SK-N-SH treated with all-trans-retinoic acid at 6 μM for 48 hours (cell line): ENCODE measurements around the gene KCNJ2.

Experiments used
- ATAC-seq: fragments of 200-7000 bp; cut with Tn5 transposase; 3 replicates; pipeline ENCODE4 v1.9.1; 2020; ENCODE audit warnings: mild to moderate bottlenecking, moderate library complexity
- ARNTL ChIP-seq: fragments of 450-650 bp; formaldehyde crosslinking; IDR thresholded peaks from 2 replicates; pipeline ENCODE4 v1.5.0; 2020; ENCODE audit warnings: low read depth, mild to moderate bottlenecking, moderate library complexity, borderline replicate concordance
- BACH2 ChIP-seq: fragments of 250-450 bp; sonication (Bioruptor Pico); IDR thresholded peaks from 2 replicates; pipeline ENCODE4 v1.9.0; 2021; ENCODE audit warnings: mild to moderate bottlenecking, borderline replicate concordance
- ESRRG ChIP-seq: fragments of 250-450 bp; sonication (Bioruptor Pico); IDR thresholded peaks from 2 replicates; pipeline ENCODE4 v1.6.1; 2021; ENCODE audit warnings: mild to moderate bottlenecking
- GLIS3 ChIP-seq: fragments of 250-450 bp; sonication (Bioruptor Pico); IDR thresholded peaks from 2 replicates; pipeline ENCODE4 v1.5.0; 2020; ENCODE audit warnings: mild to moderate bottlenecking, moderate library complexity
- ISL1 ChIP-seq: fragments of 250-450 bp; sonication (Bioruptor Pico); IDR thresholded peaks from 2 replicates; pipeline ENCODE4 v2.1.2; 2022; ENCODE audit warnings: mild to moderate bottlenecking, moderate library complexity
- PPARA ChIP-seq: fragments of 250-450 bp; sonication (Bioruptor Pico); IDR thresholded peaks from 2 replicates; pipeline ENCODE4 v1.5.0; 2020; ENCODE audit warnings: mild to moderate bottlenecking, borderline replicate concordance
- SNAI2 ChIP-seq: fragments of 250-450 bp; sonication (Bioruptor Pico); IDR thresholded peaks from 2 replicates; pipeline ENCODE4 v1.5.0; 2020; ENCODE audit warnings: mild to moderate bottlenecking, moderate library complexity
- TCF4 ChIP-seq: fragments of 250-450 bp; sonication (Bioruptor Pico); IDR thresholded peaks from 2 replicates; pipeline ENCODE4 v1.8.0; 2021; ENCODE audit warnings: mild to moderate bottlenecking, moderate library complexity, borderline replicate concordance
- ZC3H10 ChIP-seq: fragments of 250-450 bp; sonication (Bioruptor Pico); IDR thresholded peaks from 2 replicates; pipeline ENCODE4 v1.5.1; 2021; ENCODE audit warnings: mild to moderate bottlenecking, moderate library complexity
- ZFP3 ChIP-seq: fragments of 250-450 bp; sonication (Bioruptor Pico); IDR thresholded peaks from 2 replicates; pipeline ENCODE4 v1.5.0; 2020; ENCODE audit warnings: mild to moderate bottlenecking, moderate library complexity
- ZFP30 ChIP-seq: fragments of 450-650 bp; formaldehyde crosslinking; IDR thresholded peaks from 2 replicates; pipeline ENCODE4 v1.5.0; 2022; ENCODE audit warnings: mild to moderate bottlenecking, moderate library complexity
- ZNF565 ChIP-seq: fragments of 450-650 bp; formaldehyde crosslinking; conservative IDR thresholded peaks from 2 replicates; pipeline ENCODE4 v1.5.0; 2020; ENCODE audit warnings: low read depth, mild to moderate bottlenecking, moderate library complexity
- ZNF70 ChIP-seq: fragments of 450-650 bp; formaldehyde crosslinking; IDR thresholded peaks from 2 replicates; pipeline ENCODE4 v1.5.0; 2020; ENCODE audit warnings: mild to moderate bottlenecking, moderate library complexity
- ZNF8 ChIP-seq: fragments of 450-650 bp; formaldehyde crosslinking; IDR thresholded peaks from 2 replicates; pipeline ENCODE4 v1.5.0; 2020; ENCODE audit warnings: mild to moderate bottlenecking, moderate library complexity
- TF ChIP-seq, protein P1 (sequence below): fragments of 250-450 bp; sonication (Bioruptor Pico); IDR thresholded peaks from 2 replicates; pipeline ENCODE4 v1.5.1; 2021; ENCODE audit warnings: mild to moderate bottlenecking, moderate library complexity
- TF ChIP-seq, protein P2 (sequence below): fragments of 250-450 bp; sonication (Bioruptor Pico); IDR thresholded peaks from 2 replicates; pipeline ENCODE4 v1.8.0; 2020; ENCODE audit warnings: mild to moderate bottlenecking, moderate library complexity, borderline replicate concordance
- TF ChIP-seq, protein P3 (sequence below): fragments of 250-450 bp; sonication (Bioruptor Pico); IDR thresholded peaks from 2 replicates; pipeline ENCODE4 v1.5.1; 2020; ENCODE audit warnings: low read depth, mild to moderate bottlenecking, moderate library complexity
- TF ChIP-seq, protein P4 (sequence below): fragments of 250-450 bp; sonication (Bioruptor Pico); IDR thresholded peaks from 2 replicates; pipeline ENCODE4 v1.8.0; 2021; ENCODE audit warnings: low read depth, mild to moderate bottlenecking, moderate library complexity, borderline replicate concordance
- TF ChIP-seq, protein P5 (sequence below): fragments of 250-450 bp; sonication (Bioruptor Pico); IDR thresholded peaks from 2 replicates; pipeline ENCODE4 v1.5.0; 2020; ENCODE audit warnings: mild to moderate bottlenecking, moderate library complexity

Gene KCNJ2

DNA sequence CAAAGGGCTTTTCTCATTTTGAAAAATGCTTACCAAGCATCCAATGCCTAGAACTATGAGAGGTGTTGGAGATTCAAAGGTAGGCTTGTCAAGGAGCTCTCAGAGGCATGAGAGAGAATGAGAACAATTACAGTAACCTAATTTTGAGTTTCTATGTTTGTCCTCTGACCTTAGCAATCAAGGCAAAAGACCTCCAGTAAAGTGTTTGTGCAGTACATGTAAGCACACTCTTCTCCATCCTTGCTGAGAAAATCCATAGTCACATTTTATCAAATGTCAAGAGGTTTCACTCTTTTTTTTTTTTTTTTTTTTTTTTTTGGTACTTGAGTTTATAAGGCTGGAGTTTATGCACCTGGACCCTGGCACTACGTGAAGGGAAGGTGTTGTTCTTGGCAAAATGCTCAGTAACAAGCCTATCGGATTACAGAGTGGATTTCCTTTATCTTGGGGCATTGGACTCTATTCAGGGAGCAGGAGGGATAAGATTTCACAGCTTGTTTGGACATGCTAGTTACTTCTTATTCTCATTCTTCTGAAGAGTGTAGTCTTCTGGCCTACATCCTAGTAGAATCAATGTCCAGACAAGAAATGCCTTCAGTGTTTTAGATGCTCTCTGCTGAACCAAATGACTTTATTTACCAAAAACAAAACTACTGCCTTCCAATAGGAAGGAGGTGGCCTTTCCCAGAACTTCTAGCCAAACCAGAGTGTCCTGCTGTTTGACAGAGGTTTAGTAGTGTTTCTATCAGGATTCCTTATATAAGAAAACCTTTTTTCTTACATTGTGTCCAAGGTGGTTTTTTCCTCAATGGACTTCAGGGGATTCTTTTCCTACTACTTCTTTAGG, 21.9 kb downstream of the KCNJ2 start (continued):
- no peak for TF ChIP-seq TCF4

DNA sequence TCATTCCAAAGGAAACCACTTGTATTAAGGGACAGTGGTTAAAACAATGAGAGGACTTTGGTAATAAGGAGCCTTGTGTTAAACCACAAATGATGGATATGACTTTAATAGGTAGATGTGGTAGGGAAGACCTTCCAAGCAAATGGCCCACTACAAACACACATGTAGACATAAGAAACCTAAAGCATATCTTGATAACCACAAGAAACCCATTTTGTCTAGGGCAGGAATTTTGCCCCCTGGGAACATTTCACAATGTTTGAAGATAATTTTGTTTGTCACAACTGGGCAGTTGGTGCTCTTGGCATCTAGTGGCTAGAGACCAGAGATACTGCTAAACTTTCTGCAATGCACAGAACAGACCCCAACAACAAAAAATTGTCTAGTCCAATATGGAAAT, 25.8 kb downstream of the KCNJ2 start:
- no peak for ATAC-seq
- no peak for TF ChIP-seq ESRRG
- no peak for TF ChIP-seq PPARA (CRISPR knock-in tag)
- TF ChIP-seq ZNF70: no peak
- no peak for TF ChIP-seq ISL1 (CRISPR knock-in tag)
- TF ChIP-seq ZNF8 (CRISPR knock-in tag): no peak
- no peak for TF ChIP-seq ZFP30
- no peak for TF ChIP-seq BACH2 (CRISPR knock-in tag)
- TF ChIP-seq GLIS3 (CRISPR knock-in tag): no peak
- TF ChIP-seq, protein P1, sequence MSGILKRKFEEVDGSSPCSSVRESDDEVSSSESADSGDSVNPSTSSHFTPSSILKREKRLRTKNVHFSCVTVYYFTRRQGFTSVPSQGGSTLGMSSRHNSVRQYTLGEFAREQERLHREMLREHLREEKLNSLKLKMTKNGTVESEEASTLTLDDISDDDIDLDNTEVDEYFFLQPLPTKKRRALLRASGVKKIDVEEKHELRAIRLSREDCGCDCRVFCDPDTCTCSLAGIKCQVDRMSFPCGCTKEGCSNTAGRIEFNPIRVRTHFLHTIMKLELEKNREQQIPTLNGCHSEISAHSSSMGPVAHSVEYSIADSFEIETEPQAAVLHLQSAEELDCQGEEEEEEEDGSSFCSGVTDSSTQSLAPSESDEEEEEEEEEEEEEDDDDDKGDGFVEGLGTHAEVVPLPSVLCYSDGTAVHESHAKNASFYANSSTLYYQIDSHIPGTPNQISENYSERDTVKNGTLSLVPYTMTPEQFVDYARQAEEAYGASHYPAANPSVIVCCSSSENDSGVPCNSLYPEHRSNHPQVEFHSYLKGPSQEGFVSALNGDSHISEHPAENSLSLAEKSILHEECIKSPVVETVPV (CRISPR knock-in tag): no peak

DNA sequence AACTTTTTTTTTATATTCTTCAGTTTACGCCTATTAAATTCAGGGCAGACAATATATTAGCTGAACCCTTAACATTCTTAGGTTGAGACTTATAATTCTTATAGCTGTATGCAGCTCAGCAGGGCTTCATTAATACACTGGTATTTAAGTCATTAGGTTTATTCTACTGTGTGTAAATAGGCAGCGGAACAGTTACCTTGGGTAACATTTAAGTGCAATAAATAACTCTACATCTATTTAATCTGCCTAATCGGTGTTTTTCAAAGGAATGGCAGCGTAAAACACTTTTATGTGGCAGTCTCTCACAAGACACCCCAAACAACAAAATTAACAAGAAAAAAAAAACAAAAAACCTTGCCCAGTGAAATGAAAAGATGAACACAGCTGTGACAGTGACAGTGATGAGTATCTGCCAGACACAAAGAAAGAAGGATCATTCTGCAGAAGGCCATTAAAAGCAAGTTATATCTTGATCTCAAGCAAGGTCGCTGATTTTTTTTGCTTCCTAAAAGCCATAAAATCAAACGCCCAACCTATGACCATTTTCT, 32.6 kb downstream of the KCNJ2 start:
- TF ChIP-seq, protein P2, sequence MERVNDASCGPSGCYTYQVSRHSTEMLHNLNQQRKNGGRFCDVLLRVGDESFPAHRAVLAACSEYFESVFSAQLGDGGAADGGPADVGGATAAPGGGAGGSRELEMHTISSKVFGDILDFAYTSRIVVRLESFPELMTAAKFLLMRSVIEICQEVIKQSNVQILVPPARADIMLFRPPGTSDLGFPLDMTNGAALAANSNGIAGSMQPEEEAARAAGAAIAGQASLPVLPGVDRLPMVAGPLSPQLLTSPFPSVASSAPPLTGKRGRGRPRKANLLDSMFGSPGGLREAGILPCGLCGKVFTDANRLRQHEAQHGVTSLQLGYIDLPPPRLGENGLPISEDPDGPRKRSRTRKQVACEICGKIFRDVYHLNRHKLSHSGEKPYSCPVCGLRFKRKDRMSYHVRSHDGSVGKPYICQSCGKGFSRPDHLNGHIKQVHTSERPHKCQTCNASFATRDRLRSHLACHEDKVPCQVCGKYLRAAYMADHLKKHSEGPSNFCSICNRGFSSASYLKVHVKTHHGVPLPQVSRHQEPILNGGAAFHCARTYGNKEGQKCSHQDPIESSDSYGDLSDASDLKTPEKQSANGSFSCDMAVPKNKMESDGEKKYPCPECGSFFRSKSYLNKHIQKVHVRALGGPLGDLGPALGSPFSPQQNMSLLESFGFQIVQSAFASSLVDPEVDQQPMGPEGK (CRISPR knock-in tag): no peak
- TF ChIP-seq TCF4: no peak
- TF ChIP-seq ZNF8 (CRISPR knock-in tag): no peak
- no peak for TF ChIP-seq ESRRG
- TF ChIP-seq, protein P3, sequence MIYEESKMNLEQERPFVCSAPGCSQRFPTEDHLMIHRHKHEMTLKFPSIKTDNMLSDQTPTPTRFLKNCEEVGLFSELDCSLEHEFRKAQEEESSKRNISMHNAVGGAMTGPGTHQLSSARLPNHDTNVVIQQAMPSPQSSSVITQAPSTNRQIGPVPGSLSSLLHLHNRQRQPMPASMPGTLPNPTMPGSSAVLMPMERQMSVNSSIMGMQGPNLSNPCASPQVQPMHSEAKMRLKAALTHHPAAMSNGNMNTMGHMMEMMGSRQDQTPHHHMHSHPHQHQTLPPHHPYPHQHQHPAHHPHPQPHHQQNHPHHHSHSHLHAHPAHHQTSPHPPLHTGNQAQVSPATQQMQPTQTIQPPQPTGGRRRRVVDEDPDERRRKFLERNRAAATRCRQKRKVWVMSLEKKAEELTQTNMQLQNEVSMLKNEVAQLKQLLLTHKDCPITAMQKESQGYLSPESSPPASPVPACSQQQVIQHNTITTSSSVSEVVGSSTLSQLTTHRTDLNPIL: no peak
- TF ChIP-seq, protein P1 (CRISPR knock-in tag): no peak
- no peak for TF ChIP-seq ZNF565 (CRISPR knock-in tag)
- TF ChIP-seq ZFP3 (CRISPR knock-in tag): no peak
- no peak for TF ChIP-seq SNAI2 (CRISPR knock-in tag)
- TF ChIP-seq, protein P4, sequence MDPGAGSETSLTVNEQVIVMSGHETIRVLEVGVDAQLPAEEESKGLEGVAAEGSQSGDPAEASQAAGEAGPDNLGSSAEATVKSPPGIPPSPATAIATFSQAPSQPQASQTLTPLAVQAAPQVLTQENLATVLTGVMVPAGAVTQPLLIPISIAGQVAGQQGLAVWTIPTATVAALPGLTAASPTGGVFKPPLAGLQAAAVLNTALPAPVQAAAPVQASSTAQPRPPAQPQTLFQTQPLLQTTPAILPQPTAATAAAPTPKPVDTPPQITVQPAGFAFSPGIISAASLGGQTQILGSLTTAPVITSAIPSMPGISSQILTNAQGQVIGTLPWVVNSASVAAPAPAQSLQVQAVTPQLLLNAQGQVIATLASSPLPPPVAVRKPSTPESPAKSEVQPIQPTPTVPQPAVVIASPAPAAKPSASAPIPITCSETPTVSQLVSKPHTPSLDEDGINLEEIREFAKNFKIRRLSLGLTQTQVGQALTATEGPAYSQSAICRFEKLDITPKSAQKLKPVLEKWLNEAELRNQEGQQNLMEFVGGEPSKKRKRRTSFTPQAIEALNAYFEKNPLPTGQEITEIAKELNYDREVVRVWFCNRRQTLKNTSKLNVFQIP (CRISPR knock-in tag): no peak
- TF ChIP-seq ISL1 (CRISPR knock-in tag): no peak
- TF ChIP-seq, protein P5, sequence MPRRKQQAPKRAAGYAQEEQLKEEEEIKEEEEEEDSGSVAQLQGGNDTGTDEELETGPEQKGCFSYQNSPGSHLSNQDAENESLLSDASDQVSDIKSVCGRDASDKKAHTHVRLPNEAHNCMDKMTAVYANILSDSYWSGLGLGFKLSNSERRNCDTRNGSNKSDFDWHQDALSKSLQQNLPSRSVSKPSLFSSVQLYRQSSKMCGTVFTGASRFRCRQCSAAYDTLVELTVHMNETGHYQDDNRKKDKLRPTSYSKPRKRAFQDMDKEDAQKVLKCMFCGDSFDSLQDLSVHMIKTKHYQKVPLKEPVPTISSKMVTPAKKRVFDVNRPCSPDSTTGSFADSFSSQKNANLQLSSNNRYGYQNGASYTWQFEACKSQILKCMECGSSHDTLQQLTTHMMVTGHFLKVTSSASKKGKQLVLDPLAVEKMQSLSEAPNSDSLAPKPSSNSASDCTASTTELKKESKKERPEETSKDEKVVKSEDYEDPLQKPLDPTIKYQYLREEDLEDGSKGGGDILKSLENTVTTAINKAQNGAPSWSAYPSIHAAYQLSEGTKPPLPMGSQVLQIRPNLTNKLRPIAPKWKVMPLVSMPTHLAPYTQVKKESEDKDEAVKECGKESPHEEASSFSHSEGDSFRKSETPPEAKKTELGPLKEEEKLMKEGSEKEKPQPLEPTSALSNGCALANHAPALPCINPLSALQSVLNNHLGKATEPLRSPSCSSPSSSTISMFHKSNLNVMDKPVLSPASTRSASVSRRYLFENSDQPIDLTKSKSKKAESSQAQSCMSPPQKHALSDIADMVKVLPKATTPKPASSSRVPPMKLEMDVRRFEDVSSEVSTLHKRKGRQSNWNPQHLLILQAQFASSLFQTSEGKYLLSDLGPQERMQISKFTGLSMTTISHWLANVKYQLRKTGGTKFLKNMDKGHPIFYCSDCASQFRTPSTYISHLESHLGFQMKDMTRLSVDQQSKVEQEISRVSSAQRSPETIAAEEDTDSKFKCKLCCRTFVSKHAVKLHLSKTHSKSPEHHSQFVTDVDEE (CRISPR knock-in tag): no peak
- TF ChIP-seq ZC3H10 (CRISPR knock-in tag): no peak
- no peak for TF ChIP-seq ARNTL
- no peak for TF ChIP-seq BACH2 (CRISPR knock-in tag)
- TF ChIP-seq PPARA (CRISPR knock-in tag): no peak
- no peak for TF ChIP-seq ZNF70
- no peak for TF ChIP-seq ZFP30
- TF ChIP-seq GLIS3 (CRISPR knock-in tag): no peak
- no peak for ATAC-seq
